HEK293T (cell line): ENCODE data around the gene EBF3.

Source experiments
- CTCF ChIA-PET: fragments of 350-600 bp; formaldehyde crosslinking; extraction: SDS; loops from one replicate; lab custom pipeline; 2021; ENCODE audit warnings: antibody characterized with exemption, inconsistent platforms; lab: Yijun Ruan, JAX
- POLR2A ChIA-PET: fragments of 350-600 bp; formaldehyde crosslinking; extraction: SDS; loops from one replicate; lab custom pipeline; 2020; ENCODE audit warnings: antibody characterized with exemption, inconsistent platforms; lab: Yijun Ruan, JAX
- DNase-seq: peaks from one replicate; pipeline ENCODE4 v3.0.0; 2012; ENCODE audit warnings: mixed read lengths; ENCODE audit errors: extremely low spot score
- ARNT ChIP-seq: fragments of 450-650 bp; IDR thresholded peaks from 2 replicates; pipeline ENCODE4 v1.6.1; 2017; ENCODE audit warnings: mild to moderate bottlenecking
- CTBP1 ChIP-seq: fragments of 450-650 bp; IDR thresholded peaks from 2 replicates; pipeline ENCODE4 v1.6.1; 2016; ENCODE audit warnings: borderline replicate concordance
- ELF4 ChIP-seq: fragments of 450-650 bp; IDR thresholded peaks from 2 replicates; pipeline ENCODE4 v1.6.1; 2017; ENCODE audit warnings: antibody characterized with exemption
- FOXA1 ChIP-seq: fragments of 450-650 bp; IDR thresholded peaks from 2 replicates; pipeline ENCODE4 v1.6.1; 2016; ENCODE audit warnings: mild to moderate bottlenecking
- FOXK2 ChIP-seq: fragments of 450-650 bp; IDR thresholded peaks from 2 replicates; pipeline ENCODE4 v1.6.1; 2016; ENCODE audit warnings: mild to moderate bottlenecking
- FOXM1 ChIP-seq: fragments of 450-650 bp; IDR thresholded peaks from 2 replicates; pipeline ENCODE4 v1.6.1; 2017; ENCODE audit warnings: mild to moderate bottlenecking, borderline replicate concordance
- HDGF ChIP-seq: fragments of 450-650 bp; IDR thresholded peaks from 2 replicates; pipeline ENCODE4 v1.6.1; 2017; ENCODE audit warnings: antibody characterized with exemption, borderline replicate concordance
- L3MBTL2 ChIP-seq: fragments of 450-650 bp; conservative IDR thresholded peaks from 2 replicates; pipeline ENCODE4 v1.6.1; 2016; ENCODE audit warnings: mild to moderate bottlenecking
- LEF1 ChIP-seq: fragments of 450-650 bp; IDR thresholded peaks from 2 replicates; pipeline ENCODE4 v1.6.1; 2017; ENCODE audit warnings: mild to moderate bottlenecking, borderline replicate concordance
- SP1 ChIP-seq: fragments of 450-650 bp; IDR thresholded peaks from 2 replicates; pipeline ENCODE4 v1.6.1; 2017
- SUZ12 ChIP-seq: fragments of 450-650 bp; IDR thresholded peaks from 2 replicates; pipeline ENCODE4 v1.6.1; 2016; ENCODE audit warnings: mild to moderate bottlenecking
- TARDBP ChIP-seq: fragments of 450-650 bp; IDR thresholded peaks from 2 replicates; pipeline ENCODE4 v1.6.1; 2016
- ZNF384 ChIP-seq: fragments of 450-650 bp; IDR thresholded peaks from 2 replicates; pipeline ENCODE4 v1.6.1; 2016
- TF ChIP-seq, protein P1 (sequence below): fragments of 450-650 bp; IDR thresholded peaks from 2 replicates; pipeline ENCODE4 v1.6.1; 2016

The EBF3 gene

GRCh38 chr10:129972145-129972965 lies 8.3 kb upstream of the EBF3 start:
- ChIA-PET CTCF (interaction anchor here (0.6 to 1.6 kb wide), 5 partner anchors 90 to 929 kb away, joined by 3 to 6 read pairs (median 4); no protein-coding TSS in a partner anchor), POLR2A (no interaction called here)
- no peak for DNase-seq
- TF ChIP-seq, protein P1, sequence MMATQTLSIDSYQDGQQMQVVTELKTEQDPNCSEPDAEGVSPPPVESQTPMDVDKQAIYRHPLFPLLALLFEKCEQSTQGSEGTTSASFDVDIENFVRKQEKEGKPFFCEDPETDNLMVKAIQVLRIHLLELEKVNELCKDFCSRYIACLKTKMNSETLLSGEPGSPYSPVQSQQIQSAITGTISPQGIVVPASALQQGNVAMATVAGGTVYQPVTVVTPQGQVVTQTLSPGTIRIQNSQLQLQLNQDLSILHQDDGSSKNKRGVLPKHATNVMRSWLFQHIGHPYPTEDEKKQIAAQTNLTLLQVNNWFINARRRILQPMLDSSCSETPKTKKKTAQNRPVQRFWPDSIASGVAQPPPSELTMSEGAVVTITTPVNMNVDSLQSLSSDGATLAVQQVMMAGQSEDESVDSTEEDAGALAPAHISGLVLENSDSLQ = peak; percentile 64
- TF ChIP-seq CTBP1 = no peak

- POLR2A ChIA-PET = interaction anchor here (3.1 kb wide), 1 partner anchor 139 kb away, joined by 20 read pairs; the partner anchor contains the start of gene C10orf143
- CTCF ChIA-PET = interaction anchor here (0.5 to 1.6 kb wide), 17 partner anchors 8 to 1704 kb away, joined by 3 to 8 read pairs (median 3); no protein-coding TSS in a partner anchor
- peak; percentile 66 for TF ChIP-seq FOXM1
- peak; percentile 64 for TF ChIP-seq L3MBTL2
- TF ChIP-seq CTBP1 = no peak
- peak; percentile 89 for DNase-seq
These were observed 7.5 kb upstream of the EBF3 start for GRCh38 chr10:129971381-129972144.

DNA sequence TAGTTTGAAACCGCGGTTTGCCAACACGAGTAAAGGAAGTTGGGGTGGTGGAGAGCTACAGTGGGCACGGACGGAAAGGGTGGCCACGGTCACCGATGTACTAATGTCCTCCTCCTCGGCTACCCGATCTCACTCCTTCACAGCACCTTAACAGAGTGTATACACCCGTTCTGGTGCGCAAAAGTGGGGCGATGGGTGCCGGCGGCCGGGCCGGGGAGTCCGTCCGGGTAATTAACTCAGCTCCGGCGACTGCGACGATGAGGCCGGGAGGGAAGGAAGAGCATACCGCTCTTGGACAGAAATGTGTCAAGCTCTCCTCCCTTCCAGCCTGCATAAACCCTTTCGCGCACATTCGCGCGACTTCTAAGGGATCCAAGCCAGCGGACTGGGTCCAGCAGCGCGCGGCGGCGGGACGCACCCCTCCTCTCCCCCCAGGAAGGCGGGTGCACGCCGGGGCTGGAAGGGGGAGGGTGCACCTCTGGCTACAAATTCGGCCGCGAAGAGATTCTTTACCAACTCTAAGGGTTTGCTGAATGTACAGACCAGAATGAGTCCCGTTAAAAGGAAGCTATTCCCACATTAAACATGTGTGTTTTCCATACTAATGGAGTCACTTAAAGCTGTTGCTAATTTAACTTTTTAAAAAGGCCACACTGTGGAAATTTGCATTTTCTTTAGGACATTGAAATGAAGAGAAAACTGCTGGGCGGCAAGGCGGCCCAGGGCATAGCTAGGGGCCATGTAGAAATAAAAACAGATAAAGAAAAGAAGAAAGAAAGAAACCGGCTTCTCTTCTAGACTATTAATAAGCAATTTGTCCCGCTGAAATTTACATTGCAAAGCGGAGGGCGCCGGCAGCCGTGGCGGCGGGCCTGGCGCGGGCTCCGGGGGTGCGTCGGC lies 6.6 kb upstream of the EBF3 start:
- TF ChIP-seq SP1 = no peak
- CTCF ChIA-PET = interaction anchor here (0.5 to 1.6 kb wide), 16 partner anchors 9 to 1703 kb away, joined by 3 to 8 read pairs (median 3); no protein-coding TSS in a partner anchor
- POLR2A ChIA-PET = interaction anchor here (3.1 kb wide), 1 partner anchor 140 kb away, joined by 20 read pairs; the partner anchor contains the start of gene C10orf143
- DNase-seq = no peak

DNA sequence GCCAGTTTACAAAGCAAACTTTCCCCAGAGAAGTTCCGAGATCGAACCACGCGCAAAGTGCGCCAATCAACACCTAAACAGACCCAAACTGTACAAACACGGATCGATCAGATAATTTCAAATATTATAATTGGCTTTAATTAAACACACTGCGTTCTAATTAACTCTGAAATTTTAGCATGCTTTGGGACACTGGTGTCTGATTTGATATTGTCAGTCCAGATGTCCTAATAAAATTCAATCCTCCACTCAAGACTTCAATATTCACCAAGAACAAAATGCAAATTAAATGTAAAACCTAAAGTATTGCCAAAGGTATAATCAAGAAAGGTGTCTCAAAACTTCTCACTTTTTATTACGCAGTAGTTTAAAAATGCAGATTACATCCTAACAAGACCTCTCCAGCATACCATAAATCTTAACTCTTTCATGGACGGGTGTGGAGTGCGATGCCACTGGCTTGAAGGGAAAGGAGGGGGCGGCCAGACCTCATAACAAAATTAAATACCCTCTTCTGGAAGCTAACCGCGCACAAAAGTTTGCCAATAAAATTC lies 5.9 kb upstream of the EBF3 start:
- DNase-seq = no peak
- no peak for TF ChIP-seq FOXA1
- no peak for TF ChIP-seq ZNF384
- no peak for TF ChIP-seq ARNT
- no peak for TF ChIP-seq FOXK2
- POLR2A ChIA-PET = interaction anchor here (3.1 kb wide), 1 partner anchor 141 kb away, joined by 20 read pairs; the partner anchor contains the start of gene C10orf143
- CTCF ChIA-PET = interaction anchor here (1.3 kb wide), 1 partner anchor 79 kb away, joined by 4 read pairs; no protein-coding TSS in a partner anchor

DNA sequence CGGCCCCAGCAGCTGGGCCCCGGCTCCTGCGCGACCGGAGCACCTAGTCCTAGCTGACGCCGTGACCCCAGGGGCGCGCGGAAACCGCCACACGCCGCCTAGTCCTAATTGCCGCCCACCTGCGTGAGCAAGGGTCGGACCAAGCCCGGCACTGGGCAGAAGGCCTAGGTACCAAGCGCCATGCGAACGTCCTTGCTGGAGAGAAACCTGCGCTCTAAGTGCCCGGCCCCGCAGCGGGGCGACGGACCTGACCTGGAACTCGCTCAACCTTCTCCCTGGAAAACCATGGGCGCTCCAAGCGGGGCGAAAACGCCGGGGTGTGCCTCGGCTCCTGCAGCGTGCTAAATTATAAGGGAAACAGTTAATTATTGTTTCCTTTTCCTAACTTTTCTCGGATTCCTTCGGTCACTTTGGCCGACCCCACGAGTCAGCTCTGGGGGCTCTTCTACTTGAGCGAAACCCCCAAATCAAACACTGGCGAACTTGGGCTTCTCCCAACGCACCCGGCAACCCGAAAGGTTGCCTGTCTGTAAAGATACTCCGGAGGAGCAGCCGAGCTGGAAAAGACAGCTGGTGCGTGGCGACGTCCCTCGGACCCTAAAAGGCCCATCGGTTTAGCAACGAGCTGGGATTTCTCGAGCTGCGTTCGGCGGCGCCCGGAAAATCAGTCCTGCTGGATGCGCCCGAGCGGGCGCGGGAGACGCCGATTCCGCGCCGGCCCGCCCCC lies 5.3 kb upstream of the EBF3 start:
- POLR2A ChIA-PET = interaction anchor here (3.1 kb wide), 1 partner anchor 141 kb away, joined by 20 read pairs; the partner anchor contains the start of gene C10orf143
- TF ChIP-seq CTBP1 = no peak
- TF ChIP-seq L3MBTL2 = no peak
- TF ChIP-seq TARDBP = no peak
- TF ChIP-seq, protein P1 = no peak
- TF ChIP-seq FOXK2 = no peak
- no peak for TF ChIP-seq ARNT
- TF ChIP-seq FOXM1 = no peak
- TF ChIP-seq SUZ12 = no peak
- TF ChIP-seq HDGF = no peak
- no peak for DNase-seq
- CTCF ChIA-PET = interaction anchor here (0.5 to 0.7 kb wide), 2 partner anchors 78 to 1748 kb away, joined by 3 read pairs; no protein-coding TSS in a partner anchor

- TF ChIP-seq CTBP1 = no peak
- TF ChIP-seq, protein P1 = no peak
- no peak for TF ChIP-seq ELF4
- no peak for TF ChIP-seq HDGF
- no peak for TF ChIP-seq FOXA1
- no peak for TF ChIP-seq FOXK2
- TF ChIP-seq LEF1 = no peak
- no peak for TF ChIP-seq ARNT
- no peak for TF ChIP-seq TARDBP
- ChIA-PET CTCF (interaction anchor here (0.5 to 0.7 kb wide), 3 partner anchors 51 to 1747 kb away, joined by 3 read pairs; no protein-coding TSS in a partner anchor), POLR2A (interaction anchor here (3.1 kb wide), 1 partner anchor 142 kb away, joined by 20 read pairs; the partner anchor contains the start of gene C10orf143)
- DNase-seq = peak; percentile 86
These were observed 4.7 kb upstream of the EBF3 start for GRCh38 chr10:129968853-129969183.
